H1 (cell line): Measurements from ENCODE around the gene IGFBP4. TPM values are rescaled to one million over a fixed set of nuclear protein-coding genes. Genes with fewer than 3 reads are reported as not detected.

Experiments used
- CHD7 ChIP-seq: fragments of 300-600 bp; sonication (generic); IDR thresholded peaks from 2 replicates; pipeline ENCODE4 v1.7.1; 2012; ENCODE audit warnings: low read length, moderate library complexity, mild to moderate bottlenecking, inconsistent platforms; ENCODE audit not compliant: insufficient replicate concordance
- CTBP2 ChIP-seq: IDR thresholded peaks from 2 replicates; pipeline ENCODE4 v1.7.0; 2011; ENCODE audit warnings: borderline replicate concordance, mild to moderate bottlenecking, moderate library complexity, mixed read lengths, low read length; ENCODE audit not compliant: insufficient read depth, insufficient read length
- GABPA ChIP-seq: IDR thresholded peaks from 2 replicates; pipeline ENCODE4 v1.6.1; 2011; ENCODE audit warnings: mild to moderate bottlenecking, low read length, moderate library complexity, borderline replicate concordance; ENCODE audit not compliant: insufficient read depth
- GTF2F1 ChIP-seq: IDR thresholded peaks from 2 replicates; pipeline ENCODE4 v1.6.1; 2012; ENCODE audit warnings: low read depth, low read length, improper control_type of control experiment, borderline replicate concordance
- NANOG ChIP-seq: IDR thresholded peaks from 2 replicates; pipeline ENCODE4 v1.6.1; 2011; ENCODE audit warnings: low read length, low read depth, mild to moderate bottlenecking, inconsistent platforms; ENCODE audit not compliant: insufficient read depth, poor library complexity, severe bottlenecking
- NRF1 ChIP-seq: IDR thresholded peaks from 2 replicates; pipeline ENCODE4 v1.6.1; 2011; ENCODE audit warnings: mild to moderate bottlenecking, low read depth, low read length, improper control_type of control experiment
- POU5F1 ChIP-seq: IDR thresholded peaks from 2 replicates; pipeline ENCODE4 v1.6.1; 2011; ENCODE audit warnings: low read depth, mild to moderate bottlenecking, low read length, moderate library complexity
- RNF2 ChIP-seq: fragments of 200-900, 300-1000 bp; sonication (generic); IDR thresholded peaks from 2 replicates; pipeline ENCODE4 v1.7.1; 2016; ENCODE audit warnings: borderline replicate concordance, low read depth, mild to moderate bottlenecking, antibody characterized with exemption, low read length; ENCODE audit not compliant: poor library complexity, severe bottlenecking; ENCODE audit errors: missing control alignments
- RXRA ChIP-seq: IDR thresholded peaks from 2 replicates; pipeline ENCODE4 v1.6.1; 2011; ENCODE audit warnings: low read depth, mild to moderate bottlenecking, low read length, moderate library complexity; ENCODE audit not compliant: insufficient read depth
- polyA plus RNA-seq, 7 experiments: library from polyadenylated mRNA; depleted of rRNA in 3 of 7; stranded (reverse) in 5 of 7; unstranded in 2 of 7; fragments of >200 nt in 5 of 7; fragments of 200-250 nt in 2 of 7; gene quantifications; 1 replicate in 5 of 7; 2 replicates in 1 of 7; 4 replicates in 1 of 7; pipeline versions ENCODE4 v1.2.1 to v1.2.3, GENCODE V29; 2011 to 2013; ENCODE audit warnings: missing spikeins in 2 of 7, mixed read lengths in 2 of 7
- total RNA-seq: library from RNA; stranded (reverse); fragmentation: NEBNext Ultra II Directional; extraction: Animal tissue kit (Norgen Biotek cat#: 25700); gene quantifications from 2 replicates; pipeline ENCODE4 v1.2.1, GENCODE V29; 2021

Gene IGFBP4
- total and polyA plus RNA-seq, 2 of the 8 experiments (the other 6 are each of a cell fraction or from before 2014, with no cell fraction given), result 85.5 to 105 TPM

GRCh38 chr17:40448213-40448638, 5.0 kb downstream of the IGFBP4 start (continued):
- TF ChIP-seq CHD7 (no peak), GABPA (no peak), RXRA (no peak), POU5F1 (no peak), CTBP2 (no peak), RNF2 (no peak), NRF1 (no peak), NANOG (no peak), GTF2F1 (no peak)
